Bronchial epithelial cell (primary cell): ENCODE measurements around the gene ZBTB16. TPM values are rescaled to one million over a fixed set of nuclear protein-coding genes. Genes with fewer than 3 reads are reported as not detected.
A peak's percentile ranks its signal among the peaks of the same experiment; 100 is the strongest.

Source experiments
- DNase-seq: peaks from one replicate; pipeline ENCODE4 v3.0.0-alpha.2; 2010; ENCODE audit warnings: low read depth
- FAIRE-seq: peaks from 2 replicates; lab custom pipeline; 2011; peaks lifted over from hg19 to GRCh38; lab: Jason Lieb, UNC
- H3K27me3 ChIP-seq: 2 replicates; pipeline ENCODE4 v1.5.1; 2011; ENCODE audit warnings: low read length; ENCODE audit not compliant: control insufficient read depth, insufficient read depth
- H3K36me3 ChIP-seq: 2 replicates; pipeline ENCODE4 v1.5.1; 2011; ENCODE audit warnings: low read length; ENCODE audit not compliant: control insufficient read depth, insufficient read depth
- H3K4me3 ChIP-seq: 2 replicates; pipeline ENCODE4 v1.5.1; 2011; ENCODE audit warnings: mild to moderate bottlenecking, low read depth, low read length, control low read depth
- CTCF ChIP-seq: IDR thresholded peaks from 2 replicates; pipeline ENCODE4 v1.5.1; 2011; ENCODE audit warnings: mild to moderate bottlenecking, moderate library complexity, low read length, control low read depth, inconsistent platforms; ENCODE audit not compliant: insufficient read depth, severe bottlenecking
- total RNA-seq: library from RNA; depleted of rRNA; stranded (reverse); fragments of >200 nt; gene quantifications from 2 replicates; pipeline ENCODE4 v1.2.1, GENCODE V29; 2014

The ZBTB16 gene
- total RNA-seq, 1 donor from 2014 or later, result 3.2 TPM

GRCh38 chr11:114180301-114181055 lies 121.0 kb downstream of the ZBTB16 start:
- Histone ChIP-seq H3K36me3 (no peaks in the 10 kb centered on the region), H3K4me3 (no peak overlapping the region), H3K27me3 (peaks cover 5% of the 10 kb centered on the region)
- FAIRE-seq (no peak), DNase-seq (peak; percentile 44)
- TF ChIP-seq CTCF, result peak; percentile 70

- Histone ChIP-seq H3K36me3 (no peaks in the 10 kb centered on the region), H3K4me3 (no peak overlapping the region), H3K27me3 (peaks cover 3% of the 10 kb centered on the region)
- DNase-seq (no peak), FAIRE-seq (no peak)
- TF ChIP-seq CTCF, result no peak
Measured at GRCh38 chr11:114181195-114181594, 121.7 kb downstream of the ZBTB16 start.

- Histone ChIP-seq H3K27me3 (peaks cover 3% of the 10 kb centered on the region), H3K4me3 (no peak overlapping the region), H3K36me3 (no peaks in the 10 kb centered on the region)
- FAIRE-seq (no peak), DNase-seq (no peak)
- TF ChIP-seq CTCF, result no peak
Measured at GRCh38 chr11:114181752-114182151, 122.2 kb downstream of the ZBTB16 start.

- Histone ChIP-seq H3K27me3 (peaks cover 3% of the 10 kb centered on the region), H3K36me3 (no peaks in the 10 kb centered on the region), H3K4me3 (no peak overlapping the region)
- DNase-seq (no peak), FAIRE-seq (no peak)
- no peak for TF ChIP-seq CTCF
Measured at GRCh38 chr11:114182471-114183043, 123.0 kb downstream of the ZBTB16 start.

- peaks cover 3% of the 10 kb centered on the region for H3K27me3 ChIP-seq
- DNase-seq (no peak), FAIRE-seq (no peak)
- no peaks in the 10 kb centered on the region for H3K36me3 ChIP-seq
- H3K4me3 ChIP-seq, result no peak overlapping the region
- no peak for TF ChIP-seq CTCF
Measured at GRCh38 chr11:114183044-114183511, 123.6 kb downstream of the ZBTB16 start.
